PFSK-1 (cell line): ENCODE measurements around the gene ABHD4.

Experiments
- POLR2AphosphoS5 ChIP-seq: IDR thresholded peaks from 2 replicates; pipeline ENCODE4 v1.6.1; 2012; ENCODE audit warnings: low read depth, mild to moderate bottlenecking, control low read depth, low read length, moderate library complexity
- SIN3A ChIP-seq: IDR thresholded peaks from 2 replicates; pipeline ENCODE4 v1.6.1; 2012; ENCODE audit warnings: mild to moderate bottlenecking, low read length, moderate library complexity, borderline replicate concordance; ENCODE audit not compliant: insufficient read depth
- TAF1 ChIP-seq: IDR thresholded peaks from 2 replicates; pipeline ENCODE4 v1.6.1; 2012; ENCODE audit warnings: low read length, control low read depth, borderline replicate concordance; ENCODE audit not compliant: insufficient read depth
- TF ChIP-seq, protein P1 (sequence below), 2 experiments: IDR thresholded peaks; 2 replicates each; pipeline versions ENCODE4 v1.6.1 to v1.8.0; 2011 to 2012; ENCODE audit warnings: low read depth in 2 of 2, low read length in 2 of 2, control low read depth in 1 of 2, inconsistent platforms in 1 of 2, mild to moderate bottlenecking in 1 of 2, moderate library complexity in 1 of 2; ENCODE audit not compliant: insufficient read depth in 1 of 2

DNA sequence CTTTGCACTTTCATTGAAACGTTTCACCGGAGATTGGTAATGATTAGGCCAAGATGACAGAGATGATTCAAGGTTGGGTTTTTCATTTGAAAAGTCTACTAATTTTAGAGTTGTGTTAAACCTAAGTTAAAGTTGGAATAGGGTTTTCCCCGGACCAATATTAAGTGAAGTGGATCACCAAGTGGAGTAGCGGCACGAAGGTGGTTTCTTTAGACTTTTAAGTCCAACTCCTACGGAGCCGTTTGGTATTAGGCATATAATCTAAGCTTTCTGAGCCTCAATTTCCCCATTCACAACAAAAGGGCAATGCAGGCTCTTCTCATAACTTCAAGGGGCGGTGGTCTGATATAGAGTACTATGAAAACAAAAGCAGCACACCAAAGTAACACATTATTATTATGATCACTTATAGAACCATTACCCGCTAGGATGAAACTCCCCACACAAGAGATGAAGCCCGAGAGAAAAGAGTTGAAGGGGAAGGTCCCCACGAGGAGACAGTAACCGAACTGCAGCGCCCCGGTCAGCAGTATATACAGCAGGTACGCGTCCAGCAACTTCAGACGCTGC, 9.5 kb upstream of the ABHD4 start:
- TF ChIP-seq SIN3A = no peak
- TF ChIP-seq POLR2AphosphoS5 = no peak
- TF ChIP-seq TAF1 = no peak
- TF ChIP-seq, protein P1, sequence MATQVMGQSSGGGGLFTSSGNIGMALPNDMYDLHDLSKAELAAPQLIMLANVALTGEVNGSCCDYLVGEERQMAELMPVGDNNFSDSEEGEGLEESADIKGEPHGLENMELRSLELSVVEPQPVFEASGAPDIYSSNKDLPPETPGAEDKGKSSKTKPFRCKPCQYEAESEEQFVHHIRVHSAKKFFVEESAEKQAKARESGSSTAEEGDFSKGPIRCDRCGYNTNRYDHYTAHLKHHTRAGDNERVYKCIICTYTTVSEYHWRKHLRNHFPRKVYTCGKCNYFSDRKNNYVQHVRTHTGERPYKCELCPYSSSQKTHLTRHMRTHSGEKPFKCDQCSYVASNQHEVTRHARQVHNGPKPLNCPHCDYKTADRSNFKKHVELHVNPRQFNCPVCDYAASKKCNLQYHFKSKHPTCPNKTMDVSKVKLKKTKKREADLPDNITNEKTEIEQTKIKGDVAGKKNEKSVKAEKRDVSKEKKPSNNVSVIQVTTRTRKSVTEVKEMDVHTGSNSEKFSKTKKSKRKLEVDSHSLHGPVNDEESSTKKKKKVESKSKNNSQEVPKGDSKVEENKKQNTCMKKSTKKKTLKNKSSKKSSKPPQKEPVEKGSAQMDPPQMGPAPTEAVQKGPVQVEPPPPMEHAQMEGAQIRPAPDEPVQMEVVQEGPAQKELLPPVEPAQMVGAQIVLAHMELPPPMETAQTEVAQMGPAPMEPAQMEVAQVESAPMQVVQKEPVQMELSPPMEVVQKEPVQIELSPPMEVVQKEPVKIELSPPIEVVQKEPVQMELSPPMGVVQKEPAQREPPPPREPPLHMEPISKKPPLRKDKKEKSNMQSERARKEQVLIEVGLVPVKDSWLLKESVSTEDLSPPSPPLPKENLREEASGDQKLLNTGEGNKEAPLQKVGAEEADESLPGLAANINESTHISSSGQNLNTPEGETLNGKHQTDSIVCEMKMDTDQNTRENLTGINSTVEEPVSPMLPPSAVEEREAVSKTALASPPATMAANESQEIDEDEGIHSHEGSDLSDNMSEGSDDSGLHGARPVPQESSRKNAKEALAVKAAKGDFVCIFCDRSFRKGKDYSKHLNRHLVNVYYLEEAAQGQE (IDR thresholded peaks at IDR 0.05; ENCODE audit: insufficient read depth in 1 of 2, low read depth in 2 of 2, low read length in 2 of 2) = no peak
